CD4-positive, CD25-positive, alpha-beta regulatory T cell (primary cell): Measurements from ENCODE around the gene SNX5. TPM values are rescaled to one million over a fixed set of nuclear protein-coding genes. Genes with fewer than 3 reads are reported as not detected.
A peak's percentile ranks its signal among the peaks of the same experiment; 100 is the strongest.

ENCODE experiments used
- ATAC-seq, 2 donors: fragments of 150-1000 bp; cut with Tn5 transposase; one replicate each; pipeline ENCODE4 v1.10.0; 2021; ENCODE audit warnings: low read depth in 2 of 2, moderate number of reproducible peaks in 2 of 2, moderate library complexity in 1 of 2
- DNase-seq, 3 donors: peaks; one replicate each; pipeline versions ENCODE4 v3.0.0 to v3.0.0-alpha.2; 2012 to 2022; ENCODE audit warnings: mixed read lengths in 1 of 3
- H3K27ac ChIP-seq: one replicate; pipeline ENCODE4 v1.7.0; 2013; ENCODE audit warnings: mild to moderate bottlenecking, low read length; ENCODE audit not compliant: insufficient read depth, poor library complexity, severe bottlenecking
- H3K27me3 ChIP-seq: one replicate; pipeline ENCODE4 v1.7.0; 2013; ENCODE audit warnings: low read length; ENCODE audit not compliant: control insufficient read depth, insufficient read depth
- H3K36me3 ChIP-seq: one replicate; pipeline ENCODE4 v1.7.0; 2013; ENCODE audit warnings: mild to moderate bottlenecking, low read length, moderate library complexity; ENCODE audit not compliant: control insufficient read depth, insufficient read depth
- H3K4me1 ChIP-seq: 2 replicates; pipeline ENCODE4 v1.7.0; 2013; ENCODE audit warnings: mild to moderate bottlenecking, low read length; ENCODE audit not compliant: insufficient read depth, control insufficient read depth, poor library complexity, severe bottlenecking
- H3K4me3 ChIP-seq: one replicate; pipeline ENCODE4 v1.7.0; 2013; ENCODE audit warnings: low read depth, mild to moderate bottlenecking, low read length, moderate library complexity
- H3K9me3 ChIP-seq, 2 experiments: 1 replicate in 1 of 2; 2 replicates in 1 of 2; pipeline ENCODE4 v1.7.0; 2013; ENCODE audit warnings: low read length in 2 of 2, mild to moderate bottlenecking in 1 of 2, moderate library complexity in 1 of 2; ENCODE audit not compliant: control insufficient read depth in 2 of 2
- H3K27ac Mint-ChIP-seq, 3 donors: one replicate each; pipeline ENCODE4 v1.8.0; 2020 to 2022; ENCODE audit warnings: mild to moderate bottlenecking in 3 of 3, mixed read lengths in 3 of 3, moderate library complexity in 2 of 3
- H3K27me3 Mint-ChIP-seq: one replicate; pipeline ENCODE4 v1.8.0; 2022; ENCODE audit warnings: mild to moderate bottlenecking, mixed read lengths
- H3K36me3 Mint-ChIP-seq: one replicate; pipeline ENCODE4 v1.8.0; 2020; ENCODE audit warnings: mixed read lengths
- H3K4me1 Mint-ChIP-seq, 4 donors: one replicate each; pipeline ENCODE4 v1.8.0; 2020 to 2022; ENCODE audit warnings: mixed read lengths in 4 of 4, mild to moderate bottlenecking in 1 of 4
- H3K4me3 Mint-ChIP-seq, 4 donors: one replicate each; pipeline ENCODE4 v1.8.0; 2020 to 2022; ENCODE audit warnings: mild to moderate bottlenecking in 4 of 4, mixed read lengths in 4 of 4, moderate library complexity in 3 of 4
- H3K9me3 Mint-ChIP-seq, 7 donors: one replicate each; pipeline ENCODE4 v1.8.0; 2020 to 2022; ENCODE audit warnings: mixed read lengths in 7 of 7, mild to moderate bottlenecking in 3 of 7, moderate library complexity in 2 of 7
- polyA plus RNA-seq, 4 donors: library from polyadenylated mRNA; unstranded; fragments of 300-500 nt; fragmentation: Illumina TruSeq; gene quantifications; one replicate each; pipeline ENCODE4 v1.2.3, GENCODE V29; 2021
- total RNA-seq: library from RNA; stranded (reverse); gene quantifications from one replicate; pipeline ENCODE4 v1.2.3, GENCODE V29; 2022

The SNX5 gene
- total and polyA plus RNA-seq, 5 donors from 2014 or later = 71.9 to 82.8 (median 78.6) TPM

DNA sequence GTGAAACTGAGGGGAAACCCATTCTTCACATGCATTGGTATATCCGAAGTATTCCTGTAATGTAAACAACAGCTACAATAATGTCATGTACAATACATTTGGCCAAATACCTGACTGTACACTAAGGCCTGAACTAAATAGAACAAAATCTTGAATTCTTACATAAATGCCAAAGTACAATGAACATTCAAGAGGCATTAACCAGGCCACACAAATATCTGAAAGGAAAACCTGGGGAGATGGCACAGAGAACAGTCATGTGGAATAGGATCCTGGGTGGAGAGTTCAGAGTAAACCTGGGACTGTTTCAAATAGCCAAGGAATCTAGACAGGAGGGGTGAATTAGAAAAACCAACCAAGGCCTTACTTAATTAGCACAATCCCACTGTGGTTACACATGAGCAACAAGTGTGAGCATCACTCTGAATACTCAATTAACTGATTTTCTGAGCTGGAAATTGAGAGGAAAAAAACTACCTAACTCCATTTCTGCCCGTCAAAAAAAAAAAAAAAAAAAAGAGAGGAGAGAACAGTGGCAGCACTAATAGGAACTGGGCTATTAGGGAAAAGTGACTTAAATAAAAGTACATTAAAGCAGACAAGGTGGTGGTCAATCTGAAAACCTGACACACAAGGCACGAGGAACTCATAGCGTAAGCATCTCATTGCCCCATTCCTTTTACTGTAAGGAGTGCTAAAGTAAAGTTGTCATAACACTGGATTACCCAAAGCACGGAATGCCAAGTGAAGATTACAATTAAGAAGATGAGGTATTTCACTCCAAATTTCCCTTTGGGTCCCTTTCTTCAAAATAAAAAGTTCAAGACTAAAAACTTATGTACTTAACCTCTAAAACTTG lies 10.9 kb downstream of the SNX5 start:
- peak overlapping the region; percentile 67 for H3K4me3 ChIP-seq
- Mint-ChIP-seq H3K27me3 (no peaks in the 10 kb centered on the region), H3K27ac (peak overlapping the region; percentile 70 to 97 (median 97)), H3K9me3 (no peaks in the 10 kb centered on the region), H3K4me1 (peaks cover 25 to 86% (median 69%) of the 10 kb centered on the region in 4 donors), H3K4me3 (peak overlapping the region; percentile 4 to 65 (median 38)), H3K36me3 (peaks cover 31% of the 10 kb centered on the region)
- H3K27ac ChIP-seq = peak overlapping the region; percentile 71
- H3K27me3 ChIP-seq = no peaks in the 10 kb centered on the region
- H3K36me3 ChIP-seq = peaks cover 39% of the 10 kb centered on the region
- no peak for ATAC-seq
- DNase-seq = no peak
- H3K9me3 ChIP-seq = no peaks in the 10 kb centered on the region
- peaks cover 60% of the 10 kb centered on the region for H3K4me1 ChIP-seq

DNA sequence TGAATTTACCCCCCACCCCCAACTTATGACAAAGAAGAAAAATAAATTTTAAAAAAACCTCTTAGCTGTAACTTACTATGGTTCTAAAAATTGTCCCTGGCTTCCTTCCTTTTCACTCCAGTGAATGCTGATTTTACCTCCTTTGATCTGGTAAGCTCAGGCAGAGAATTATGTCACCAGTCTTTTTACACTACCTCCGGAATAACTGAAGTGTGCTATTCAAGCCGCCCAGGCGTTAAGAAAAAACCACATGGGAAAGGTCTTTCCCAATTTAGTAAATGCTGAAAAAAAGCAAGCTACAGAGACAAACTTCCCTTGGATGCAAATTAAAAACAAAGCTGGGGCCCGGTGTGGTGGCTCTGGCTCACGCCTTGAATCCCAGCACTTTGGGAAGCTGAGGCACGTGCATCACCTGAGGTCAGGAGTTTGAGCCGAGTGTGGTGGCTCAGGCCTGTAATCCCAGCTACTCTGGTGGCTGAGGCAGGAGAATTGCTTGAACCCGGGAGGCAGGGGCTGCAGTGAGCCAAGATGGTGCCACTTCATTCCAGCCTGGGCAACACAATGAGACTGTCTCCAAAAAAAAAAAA lies 12.4 kb downstream of the SNX5 start:
- Histone ChIP-seq H3K36me3 (peaks cover 53% of the 10 kb centered on the region), H3K27me3 (no peaks in the 10 kb centered on the region), H3K4me1 (peaks cover 48% of the 10 kb centered on the region), H3K27ac (peak overlapping the region; percentile 6), H3K9me3 (no peaks in the 10 kb centered on the region), H3K4me3 (no peak overlapping the region)
- H3K36me3 Mint-ChIP-seq = peaks cover 36% of the 10 kb centered on the region
- H3K4me3 Mint-ChIP-seq = no peak overlapping the region
- ATAC-seq = no peak
- H3K9me3 Mint-ChIP-seq = no peaks in the 10 kb centered on the region
- peak overlapping the region in 2 of 3 donors; percentile 43 to 84 for H3K27ac Mint-ChIP-seq
- peaks cover 22 to 70% (median 56%) of the 10 kb centered on the region in 4 donors for H3K4me1 Mint-ChIP-seq
- DNase-seq = no peak
- no peaks in the 10 kb centered on the region for H3K27me3 Mint-ChIP-seq

DNA sequence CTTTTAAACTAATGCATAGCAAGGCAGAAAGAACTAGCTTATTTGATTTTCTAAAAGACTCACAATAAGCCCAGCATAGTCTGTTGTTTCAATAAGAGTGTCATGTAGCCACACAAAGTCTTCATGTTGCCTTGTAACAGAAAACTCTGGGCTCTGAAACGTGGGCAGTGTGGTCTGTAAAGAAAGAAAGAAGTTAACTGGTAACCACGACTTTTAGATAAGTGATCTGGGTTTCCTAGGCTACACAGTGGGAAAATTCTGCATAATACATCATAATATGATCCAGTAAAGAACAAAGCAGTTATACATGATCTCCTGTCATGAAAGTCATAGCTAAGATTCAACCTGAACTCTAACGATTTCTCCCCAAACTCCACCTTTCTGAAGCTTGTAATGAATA lies 13.3 kb downstream of the SNX5 start:
- Histone ChIP-seq H3K4me1 (peaks cover 41% of the 10 kb centered on the region), H3K27me3 (no peaks in the 10 kb centered on the region), H3K27ac (no peak overlapping the region), H3K4me3 (no peak overlapping the region), H3K9me3 (no peaks in the 10 kb centered on the region), H3K36me3 (peaks cover 62% of the 10 kb centered on the region)
- no peak for ATAC-seq
- DNase-seq = no peak
- Mint-ChIP-seq H3K4me3 (peak overlapping the region in 1 of 4 donors; percentile 8), H3K27me3 (no peaks in the 10 kb centered on the region), H3K9me3 (no peaks in the 10 kb centered on the region), H3K27ac (peak overlapping the region; percentile 39 to 84 (median 39)), H3K36me3 (peaks cover 42% of the 10 kb centered on the region), H3K4me1 (peaks cover 22 to 61% (median 49%) of the 10 kb centered on the region in 4 donors)

DNA sequence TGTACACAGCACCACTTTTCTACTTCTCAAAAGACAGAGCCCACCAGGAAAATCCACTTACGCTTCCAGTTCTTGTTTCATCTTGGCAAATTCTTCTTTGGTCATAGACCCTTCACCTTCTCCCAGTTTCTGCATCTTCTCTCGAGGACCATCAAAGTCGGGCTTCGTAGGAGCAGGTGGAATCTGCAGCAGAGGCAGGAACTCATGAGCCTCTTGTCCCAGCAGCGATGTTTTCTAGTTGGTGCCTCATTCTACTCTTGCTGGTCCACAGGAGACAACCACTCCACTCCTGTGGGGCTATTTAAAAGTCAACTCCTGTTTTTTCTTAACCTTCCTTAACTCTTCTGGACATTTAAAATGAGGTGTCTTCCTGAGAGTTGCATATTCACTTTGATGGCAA lies 14.7 kb downstream of the SNX5 start:
- DNase-seq = no peak
- Mint-ChIP-seq H3K4me3 (no peak overlapping the region), H3K27me3 (no peaks in the 10 kb centered on the region), H3K4me1 (peaks cover 18 to 48% (median 40%) of the 10 kb centered on the region in 4 donors), H3K9me3 (no peaks in the 10 kb centered on the region), H3K27ac (peak overlapping the region in 1 of 3 donors; percentile 29), H3K36me3 (peaks cover 55% of the 10 kb centered on the region)
- Histone ChIP-seq H3K4me3 (no peak overlapping the region), H3K4me1 (peaks cover 28% of the 10 kb centered on the region), H3K36me3 (peaks cover 76% of the 10 kb centered on the region), H3K27ac (no peak overlapping the region), H3K27me3 (no peaks in the 10 kb centered on the region), H3K9me3 (no peaks in the 10 kb centered on the region)
- ATAC-seq = no peak

DNA sequence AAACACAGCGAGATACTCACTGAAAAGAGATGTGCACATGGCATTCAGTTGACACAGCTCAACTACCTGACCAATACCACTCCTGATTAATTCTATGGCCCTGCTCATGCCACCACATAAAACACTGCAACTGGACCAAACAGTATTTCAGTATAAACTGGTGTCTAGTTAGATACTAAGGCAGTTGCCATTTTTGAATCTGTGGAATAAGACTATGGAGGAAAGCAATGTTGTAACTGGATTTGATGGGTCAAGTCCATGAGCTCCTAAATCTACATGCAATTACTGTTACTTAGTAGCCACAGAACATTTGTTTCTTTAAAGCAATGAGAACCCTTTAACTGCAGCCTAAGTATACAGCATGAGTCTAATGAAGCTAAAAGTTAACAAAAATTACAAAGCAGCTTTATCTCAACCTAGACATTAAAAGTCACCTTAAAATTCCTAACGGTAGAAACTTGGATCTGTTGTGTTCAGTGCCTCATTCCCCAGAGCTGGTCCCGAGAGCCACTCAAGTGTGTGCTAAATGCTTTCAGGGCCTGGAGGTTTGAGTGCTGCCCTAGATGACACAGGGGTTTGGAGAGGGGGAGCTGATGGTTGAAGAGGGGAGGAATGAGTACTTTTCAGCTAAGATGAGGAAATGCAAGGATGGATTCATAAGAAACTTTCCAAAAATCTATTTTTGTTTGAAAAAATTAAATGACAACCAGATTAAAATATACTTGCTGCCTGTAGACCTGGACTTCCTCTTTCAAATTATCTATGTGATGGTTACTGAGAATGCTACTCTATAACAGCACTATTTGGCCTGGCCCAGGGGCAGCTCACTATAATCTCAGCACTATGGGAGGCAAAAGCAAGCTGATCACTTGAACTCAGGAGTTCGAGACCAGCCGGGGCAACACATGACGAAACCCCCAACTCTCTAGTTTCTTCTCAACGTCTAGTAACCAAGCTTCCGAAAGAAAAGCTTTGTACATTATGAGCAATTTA lies 15.6 kb downstream of the SNX5 start:
- no peaks in the 10 kb centered on the region for H3K27me3 Mint-ChIP-seq
- DNase-seq (no peak), ATAC-seq (no peak)
- peaks cover 61% of the 10 kb centered on the region for H3K36me3 Mint-ChIP-seq
- H3K4me3 ChIP-seq = no peak overlapping the region
- no peak overlapping the region for H3K27ac ChIP-seq
- peak overlapping the region in 2 of 4 donors; percentile 33 to 49 for H3K4me3 Mint-ChIP-seq
- H3K36me3 ChIP-seq = peaks cover 85% of the 10 kb centered on the region
- no peaks in the 10 kb centered on the region for H3K27me3 ChIP-seq
- peaks cover 18% of the 10 kb centered on the region for H3K4me1 ChIP-seq
- no peaks in the 10 kb centered on the region for H3K9me3 Mint-ChIP-seq
- no peaks in the 10 kb centered on the region for H3K9me3 ChIP-seq
- peaks cover 11 to 40% (median 32%) of the 10 kb centered on the region in 4 donors for H3K4me1 Mint-ChIP-seq
- H3K27ac Mint-ChIP-seq = peak overlapping the region in 2 of 3 donors; percentile 38 to 42

DNA sequence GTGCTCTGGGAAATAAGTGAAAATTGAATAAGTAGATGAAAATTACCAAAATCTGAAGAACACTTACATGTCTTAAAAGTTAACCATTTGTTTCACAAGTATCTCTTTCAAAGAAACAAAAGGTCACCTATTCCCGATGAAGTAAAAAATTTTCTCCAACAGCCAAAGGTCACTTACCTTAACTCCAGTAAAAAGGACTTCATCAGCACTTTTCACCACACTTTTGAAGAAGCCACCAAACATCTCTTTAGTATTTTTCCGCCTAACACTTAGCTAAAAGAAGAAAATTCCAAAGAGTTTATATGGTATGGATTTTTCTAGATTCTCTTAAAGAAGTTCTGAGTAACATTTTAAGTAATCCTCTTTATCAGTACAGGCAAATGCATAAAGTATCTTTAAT lies 17.3 kb downstream of the SNX5 start:
- no peak for DNase-seq
- Histone ChIP-seq H3K27ac (no peak overlapping the region), H3K27me3 (no peaks in the 10 kb centered on the region), H3K4me3 (no peak overlapping the region), H3K4me1 (peaks cover 10% of the 10 kb centered on the region), H3K36me3 (peaks cover 96% of the 10 kb centered on the region), H3K9me3 (no peaks in the 10 kb centered on the region)
- Mint-ChIP-seq H3K4me3 (no peak overlapping the region), H3K27me3 (no peaks in the 10 kb centered on the region), H3K4me1 (peaks cover 11 to 27% (median 24%) of the 10 kb centered on the region in 4 donors), H3K36me3 (peaks cover 68% of the 10 kb centered on the region), H3K27ac (peak overlapping the region in 1 of 3 donors; percentile 36), H3K9me3 (no peaks in the 10 kb centered on the region)
- ATAC-seq = no peak

DNA sequence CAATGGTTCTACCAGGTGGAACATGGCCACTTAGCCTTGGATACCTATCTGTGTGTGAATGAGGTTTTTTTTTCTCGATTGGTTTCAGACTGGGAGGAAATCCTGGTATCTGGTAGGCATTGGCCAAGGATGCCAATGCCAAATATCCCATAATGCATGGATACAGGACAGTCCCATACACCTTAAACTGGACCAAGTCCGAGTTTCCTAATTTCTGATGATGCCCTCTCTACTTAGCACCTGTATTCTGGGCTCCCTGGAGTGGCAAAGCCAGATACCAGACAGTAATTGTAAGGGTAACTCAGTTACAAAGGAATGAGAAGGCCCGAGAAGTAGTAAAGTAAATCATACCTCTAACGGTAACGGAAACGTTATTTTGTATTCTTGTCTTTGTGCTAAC lies 17.9 kb downstream of the SNX5 start:
- DNase-seq = no peak
- Mint-ChIP-seq H3K4me1 (peaks cover 11 to 23% (median 19%) of the 10 kb centered on the region in 4 donors), H3K36me3 (peaks cover 63% of the 10 kb centered on the region), H3K27me3 (no peaks in the 10 kb centered on the region), H3K4me3 (no peak overlapping the region), H3K9me3 (no peaks in the 10 kb centered on the region), H3K27ac (no peak overlapping the region)
- Histone ChIP-seq H3K36me3 (peaks cover 97% of the 10 kb centered on the region), H3K4me1 (peaks cover 3% of the 10 kb centered on the region), H3K4me3 (no peak overlapping the region), H3K27me3 (no peaks in the 10 kb centered on the region), H3K9me3 (no peaks in the 10 kb centered on the region), H3K27ac (no peak overlapping the region)
- no peak for ATAC-seq
